ENCODE results near the gene RFC1.

RFC1 gene

DNA sequence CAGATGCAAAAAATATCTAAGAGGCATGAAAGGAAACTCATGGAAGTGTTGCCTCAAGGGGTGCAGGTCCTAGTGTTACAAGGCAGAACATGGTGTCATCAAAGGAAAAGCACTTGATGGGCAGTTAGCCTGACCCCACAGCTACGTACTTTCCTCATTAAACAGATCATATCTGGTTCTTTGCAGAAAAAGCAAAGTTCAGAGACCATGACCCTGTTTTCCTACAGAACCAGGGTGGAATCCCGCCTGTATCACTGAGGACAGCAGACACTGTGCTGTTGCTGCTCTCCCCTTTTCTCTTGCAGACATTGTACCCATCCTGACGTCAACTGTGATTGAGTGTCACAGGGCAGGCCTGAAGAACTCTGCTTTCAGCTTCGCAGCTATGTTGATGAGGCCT is 91.7 kb downstream of the RFC1 start:
- Histone ChIP-seq H3K4me3 (ENCODE audit: low read depth in 1 of 2, low read length in 1 of 2) (no peak overlapping the region), H3K27ac (no peak overlapping the region), H3K9me3 (no peaks in the 10 kb centered on the region), H3K4me1 (ENCODE audit: control insufficient read depth in 1 of 2, insufficient read depth in 1 of 2, low read depth in 1 of 2, low read length in 1 of 2) (no peaks in the 10 kb centered on the region), H3K36me3 (no peaks in the 10 kb centered on the region), H3K27me3 (no peaks in the 10 kb centered on the region)
- TF ChIP-seq, protein P1, sequence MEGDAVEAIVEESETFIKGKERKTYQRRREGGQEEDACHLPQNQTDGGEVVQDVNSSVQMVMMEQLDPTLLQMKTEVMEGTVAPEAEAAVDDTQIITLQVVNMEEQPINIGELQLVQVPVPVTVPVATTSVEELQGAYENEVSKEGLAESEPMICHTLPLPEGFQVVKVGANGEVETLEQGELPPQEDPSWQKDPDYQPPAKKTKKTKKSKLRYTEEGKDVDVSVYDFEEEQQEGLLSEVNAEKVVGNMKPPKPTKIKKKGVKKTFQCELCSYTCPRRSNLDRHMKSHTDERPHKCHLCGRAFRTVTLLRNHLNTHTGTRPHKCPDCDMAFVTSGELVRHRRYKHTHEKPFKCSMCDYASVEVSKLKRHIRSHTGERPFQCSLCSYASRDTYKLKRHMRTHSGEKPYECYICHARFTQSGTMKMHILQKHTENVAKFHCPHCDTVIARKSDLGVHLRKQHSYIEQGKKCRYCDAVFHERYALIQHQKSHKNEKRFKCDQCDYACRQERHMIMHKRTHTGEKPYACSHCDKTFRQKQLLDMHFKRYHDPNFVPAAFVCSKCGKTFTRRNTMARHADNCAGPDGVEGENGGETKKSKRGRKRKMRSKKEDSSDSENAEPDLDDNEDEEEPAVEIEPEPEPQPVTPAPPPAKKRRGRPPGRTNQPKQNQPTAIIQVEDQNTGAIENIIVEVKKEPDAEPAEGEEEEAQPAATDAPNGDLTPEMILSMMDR (IDR thresholded peaks at IDR 0.05), result no peak

DNA sequence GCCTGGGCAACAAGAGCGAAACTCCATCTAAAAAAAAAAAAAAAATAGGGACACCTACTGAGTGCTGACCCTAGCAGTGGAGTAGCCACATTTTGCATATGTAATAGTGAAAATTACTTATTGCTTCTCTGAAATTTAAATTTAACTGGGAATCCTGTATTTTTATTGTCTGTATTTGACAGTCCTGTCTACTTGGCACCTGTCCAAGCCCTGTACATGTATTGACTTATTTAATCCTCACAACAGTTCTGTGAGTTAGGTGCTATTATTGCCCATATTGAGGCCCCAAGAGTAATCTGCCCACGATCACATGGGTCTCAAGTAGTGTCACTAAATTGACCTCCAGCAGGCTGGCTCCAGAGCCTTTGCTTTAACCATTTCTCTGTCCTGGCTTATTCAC is 102.3 kb downstream of the RFC1 start:
- Histone ChIP-seq H3K27ac (no peak overlapping the region), H3K27me3 (no peaks in the 10 kb centered on the region), H3K9me3 (no peaks in the 10 kb centered on the region), H3K4me1 (ENCODE audit: control insufficient read depth in 1 of 2, insufficient read depth in 1 of 2, low read depth in 1 of 2, low read length in 1 of 2) (no peaks in the 10 kb centered on the region), H3K36me3 (no peaks in the 10 kb centered on the region), H3K4me3 (ENCODE audit: low read depth in 1 of 2, low read length in 1 of 2) (no peak overlapping the region)
- TF ChIP-seq, protein P1 (IDR thresholded peaks at IDR 0.05), result no peak

DNA sequence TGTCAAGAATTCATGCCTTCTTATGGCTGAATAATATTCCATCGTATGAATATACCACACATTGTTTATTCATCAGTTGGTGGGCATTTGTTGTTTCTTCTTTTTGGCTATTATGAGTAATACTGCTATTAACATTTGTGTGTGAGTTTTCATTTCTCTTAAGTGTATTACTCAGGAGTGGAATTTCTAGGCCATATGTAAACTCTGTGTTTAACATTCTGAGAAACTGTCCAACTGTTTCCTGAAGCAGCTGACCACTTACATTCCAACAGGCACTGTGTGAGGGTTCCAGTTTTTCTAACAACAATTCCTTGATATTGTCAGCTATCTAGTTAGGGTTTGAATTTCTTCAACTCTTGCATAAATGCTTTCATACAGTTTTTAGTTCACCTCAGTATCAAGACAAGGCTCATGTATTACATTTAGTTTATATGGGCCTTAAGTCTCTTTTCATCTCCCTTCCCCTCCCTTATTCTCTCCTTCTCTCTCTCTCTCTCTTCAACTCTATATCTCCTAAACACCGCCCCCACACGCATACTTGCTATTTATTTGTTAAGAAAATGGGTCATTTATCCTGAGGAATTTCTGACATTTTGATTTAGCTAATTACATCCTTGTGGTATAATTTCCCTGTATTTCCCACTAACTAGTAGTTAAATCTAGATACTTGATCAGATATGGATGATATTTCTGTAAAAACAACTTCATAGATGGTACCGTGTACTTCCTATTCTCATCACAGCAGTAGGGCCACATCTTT is 106.4 kb downstream of the RFC1 start:
- H3K4me1 ChIP-seq (ENCODE audit: control insufficient read depth in 1 of 2, insufficient read depth in 1 of 2, low read depth in 1 of 2, low read length in 1 of 2), result no peaks in the 10 kb centered on the region
- H3K9me3 ChIP-seq, result no peaks in the 10 kb centered on the region
- H3K36me3 ChIP-seq, result no peaks in the 10 kb centered on the region
- TF ChIP-seq, protein P1 (IDR thresholded peaks at IDR 0.05), result no peak
- H3K27ac ChIP-seq, result no peak overlapping the region
- no peak overlapping the region for H3K4me3 ChIP-seq (ENCODE audit: low read depth in 1 of 2, low read length in 1 of 2)
- H3K27me3 ChIP-seq, result no peaks in the 10 kb centered on the region

DNA sequence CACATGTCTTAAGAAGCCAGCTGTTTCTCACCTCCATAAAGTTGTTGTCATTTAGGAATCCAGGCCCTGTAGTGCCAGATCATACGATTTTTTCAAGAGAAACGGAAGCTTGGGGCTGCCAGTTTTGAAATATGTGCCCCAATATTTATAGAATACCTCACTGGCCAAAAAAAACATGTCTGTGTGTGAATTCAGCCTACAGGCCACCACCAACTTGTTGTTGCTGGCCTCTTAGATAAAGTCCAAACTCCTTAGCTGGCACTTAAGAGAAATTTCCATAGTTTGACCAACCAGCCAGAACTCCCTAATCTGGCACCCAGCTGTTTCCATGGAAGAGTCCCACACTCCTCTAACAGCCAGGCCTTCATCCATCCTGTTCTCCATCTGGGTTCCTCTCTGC is 109.7 kb downstream of the RFC1 start:
- TF ChIP-seq, protein P1 (IDR thresholded peaks at IDR 0.05), result no peak

GRCh38 chr4:39255871-39256270 is 110.3 kb downstream of the RFC1 start:
- TF ChIP-seq, protein P1 (IDR thresholded peaks at IDR 0.05), result no peak
- Histone ChIP-seq H3K4me1 (ENCODE audit: control insufficient read depth in 1 of 2, insufficient read depth in 1 of 2, low read depth in 1 of 2, low read length in 1 of 2) (no peaks in the 10 kb centered on the region), H3K27ac (no peak overlapping the region), H3K36me3 (no peaks in the 10 kb centered on the region), H3K9me3 (no peaks in the 10 kb centered on the region), H3K27me3 (no peaks in the 10 kb centered on the region), H3K4me3 (ENCODE audit: low read depth in 1 of 2, low read length in 1 of 2) (no peak overlapping the region)

More for the DNA sequence above, 109.7 kb downstream of the RFC1 start:
- H3K4me3 ChIP-seq (ENCODE audit: low read depth in 1 of 2, low read length in 1 of 2), result no peak overlapping the region
- no peak overlapping the region for H3K27ac ChIP-seq
- H3K36me3 ChIP-seq, result no peaks in the 10 kb centered on the region
- no peaks in the 10 kb centered on the region for H3K4me1 ChIP-seq (ENCODE audit: control insufficient read depth in 1 of 2, insufficient read depth in 1 of 2, low read depth in 1 of 2, low read length in 1 of 2)
- H3K9me3 ChIP-seq, result no peaks in the 10 kb centered on the region
- H3K27me3 ChIP-seq, result no peaks in the 10 kb centered on the region
